H1 (cell line): Measurements from ENCODE around the gene UPF1. TPM values are rescaled to one million over a fixed set of nuclear protein-coding genes. Genes with fewer than 3 reads are reported as not detected.

ENCODE experiments used
- CTCF ChIA-PET: fragments of 300-600 bp; sonication (Branson Sonifier 250); formaldehyde crosslinking; loops from one replicate; lab custom pipeline; 2021; ENCODE audit not compliant: partially characterized antibody; lab: Charles Lee
- POLR2A ChIA-PET: fragments of 300-600 bp; sonication (Branson Sonifier 250); formaldehyde crosslinking; loops from one replicate; lab custom pipeline; 2021; ENCODE audit warnings: inconsistent platforms; ENCODE audit not compliant: partially characterized antibody; lab: Charles Lee
- DNase-seq, 2 experiments: peaks; one replicate each; pipeline versions ENCODE4 v3.0.0 to v3.0.0-alpha.2; 2010 to 2022; ENCODE audit warnings: low spot score in 2 of 2, low read depth in 1 of 2, mixed read lengths in 1 of 2
- FAIRE-seq: peaks from 2 replicates; lab custom pipeline; 2011; peaks lifted over from hg19 to GRCh38; lab: Jason Lieb, UNC
- H2AFZ ChIP-seq: 2 replicates; pipeline ENCODE4 v1.8.1; 2012; ENCODE audit warnings: low read length, inconsistent platforms
- H2AK5ac ChIP-seq: 2 replicates; pipeline ENCODE4 v1.6.1; 2013; ENCODE audit warnings: low read depth, low read length
- H2BK120ac ChIP-seq: replicated peaks from 2 replicates; pipeline ENCODE3; 2013; ENCODE audit warnings: low read depth, low read length, inconsistent platforms
- H2BK12ac ChIP-seq: 2 replicates; pipeline ENCODE4 v1.6.1; 2013; ENCODE audit warnings: low read depth, low read length
- H2BK15ac ChIP-seq: 2 replicates; pipeline ENCODE4 v1.6.1; 2013; ENCODE audit warnings: low read length
- H2BK20ac ChIP-seq: 2 replicates; pipeline ENCODE4 v1.6.1; 2013; ENCODE audit warnings: low read length
- H2BK5ac ChIP-seq: 2 replicates; pipeline ENCODE4 v1.6.1; 2013; ENCODE audit warnings: low read depth, low read length
- H3K14ac ChIP-seq: 2 replicates; pipeline ENCODE4 v1.6.1; 2013; ENCODE audit warnings: inconsistent platforms; ENCODE audit not compliant: insufficient read length
- H3K18ac ChIP-seq: 2 replicates; pipeline ENCODE4 v1.6.1; 2013; ENCODE audit warnings: low read length; ENCODE audit errors: extremely low read depth
- H3K23ac ChIP-seq: 2 replicates; pipeline ENCODE4 v1.6.1; 2013; ENCODE audit warnings: inconsistent platforms; ENCODE audit not compliant: insufficient read length
- H3K23me2 ChIP-seq: 2 replicates; pipeline ENCODE4 v1.6.1; 2013; ENCODE audit warnings: low read depth, low read length
- H3K27ac ChIP-seq: 2 replicates; pipeline ENCODE4 v1.6.1; 2011; ENCODE audit warnings: low read depth, low read length, inconsistent platforms
- H3K27me3 ChIP-seq, 4 experiments: replicated peaks in 1 of 4; 1 replicate in 1 of 4; 2 replicates in 3 of 4; pipeline versions ENCODE4 v1.6.1 to v1.8.1; 2011 to 2013; ENCODE audit warnings: low read length in 3 of 4, mild to moderate bottlenecking in 3 of 4, inconsistent platforms in 2 of 4, mixed read lengths in 2 of 4, moderate library complexity in 1 of 4; ENCODE audit not compliant: control insufficient read depth in 3 of 4, insufficient read depth in 3 of 4; ENCODE audit errors: extremely low read depth in 1 of 4
- H3K36me3 ChIP-seq, 4 experiments: 2 replicates each; pipeline versions ENCODE4 v1.6.1 to v1.8.1; 2011 to 2013; ENCODE audit warnings: mild to moderate bottlenecking in 4 of 4, low read length in 3 of 4, moderate library complexity in 2 of 4, control low read depth in 1 of 4, inconsistent platforms in 1 of 4; ENCODE audit not compliant: insufficient read depth in 4 of 4, control insufficient read depth in 2 of 4
- H3K4ac ChIP-seq: replicated peaks from 2 replicates; pipeline ENCODE3; 2013; ENCODE audit warnings: low read length, low read depth, mixed read lengths, inconsistent platforms; ENCODE audit not compliant: insufficient read length
- H3K4me1 ChIP-seq, 4 experiments: replicated peaks in 1 of 4; 1 replicate in 1 of 4; 2 replicates in 3 of 4; pipeline versions ENCODE4 v1.6.1 to v1.8.1; 2011 to 2013; ENCODE audit warnings: low read length in 3 of 4, inconsistent platforms in 2 of 4, mixed read lengths in 1 of 4; ENCODE audit not compliant: insufficient read depth in 4 of 4, control insufficient read depth in 3 of 4
- H3K4me2 ChIP-seq, 2 experiments: 2 replicates each; pipeline versions ENCODE4 v1.6.1 to v1.8.1; 2011 to 2013; ENCODE audit warnings: low read depth in 2 of 2, low read length in 2 of 2, control low read depth in 1 of 2, inconsistent platforms in 1 of 2, mild to moderate bottlenecking in 1 of 2; ENCODE audit not compliant: insufficient read depth in 1 of 2
- H3K4me3 ChIP-seq, 4 experiments: fragments of 200-600, 300-600 bp in 1 of 4; sonication (generic), shearing (Covaris generic), sonication (Bioruptor Twin) in 1 of 4; 2 replicates each; pipeline versions ENCODE4 v1.5.1 to v1.8.1; 2011 to 2016; ENCODE audit warnings: low read length in 4 of 4, low read depth in 3 of 4, control low read depth in 2 of 4, inconsistent platforms in 2 of 4, mild to moderate bottlenecking in 2 of 4, mixed read lengths in 1 of 4, moderate library complexity in 1 of 4; ENCODE audit not compliant: insufficient read depth in 2 of 4; ENCODE audit errors: extremely low read depth in 1 of 4
- H3K56ac ChIP-seq: replicated peaks from 2 replicates; pipeline ENCODE3; 2013; ENCODE audit warnings: low read depth, mild to moderate bottlenecking, mixed read lengths, low read length, inconsistent platforms; ENCODE audit not compliant: insufficient read length
- H3K79me1 ChIP-seq: 2 replicates; pipeline ENCODE4 v1.6.1; 2013; ENCODE audit warnings: low read depth, low read length, control low read depth
- H3K79me2 ChIP-seq, 2 experiments: 2 replicates each; pipeline versions ENCODE4 v1.6.1 to v1.8.1; 2012 to 2013; ENCODE audit warnings: low read length in 2 of 2, mild to moderate bottlenecking in 2 of 2, inconsistent platforms in 1 of 2; ENCODE audit not compliant: insufficient read depth in 2 of 2, control insufficient read depth in 1 of 2
- H3K9ac ChIP-seq, 4 experiments: replicated peaks in 1 of 4; 1 replicate in 1 of 4; 2 replicates in 3 of 4; pipeline versions ENCODE4 v1.6.1 to v1.8.1; 2011 to 2013; ENCODE audit warnings: low read depth in 3 of 4, low read length in 3 of 4, control low read depth in 2 of 4, mild to moderate bottlenecking in 2 of 4, moderate library complexity in 2 of 4, inconsistent platforms in 1 of 4; ENCODE audit errors: extremely low read depth in 1 of 4
- H3K9me3 ChIP-seq, 2 experiments: 2 replicates each; pipeline versions ENCODE4 v1.6.1 to v1.8.1; 2012 to 2013; ENCODE audit warnings: mild to moderate bottlenecking in 2 of 2, moderate library complexity in 2 of 2, control low read depth in 1 of 2, inconsistent platforms in 1 of 2, low read depth in 1 of 2, low read length in 1 of 2, mixed read lengths in 1 of 2; ENCODE audit not compliant: insufficient read depth in 2 of 2
- H4K20me1 ChIP-seq, 2 experiments: replicated peaks in 1 of 2; 2 replicates each; pipeline versions ENCODE3 to v1.8.1; 2011 to 2013; ENCODE audit warnings: inconsistent platforms in 2 of 2, low read length in 2 of 2, mild to moderate bottlenecking in 1 of 2; ENCODE audit not compliant: insufficient read depth in 2 of 2, control insufficient read depth in 1 of 2
- H4K5ac ChIP-seq: 2 replicates; pipeline ENCODE4 v1.6.1; 2013; ENCODE audit warnings: low read length, low read depth, mixed read lengths, inconsistent platforms; ENCODE audit not compliant: insufficient read length
- H4K8ac ChIP-seq: 2 replicates; pipeline ENCODE4 v1.8.0; 2013; ENCODE audit warnings: mild to moderate bottlenecking, moderate library complexity, low read length, inconsistent platforms; ENCODE audit not compliant: insufficient read depth; ENCODE audit errors: extremely low read depth
- H4K91ac ChIP-seq: replicated peaks from 2 replicates; pipeline ENCODE3; 2013; ENCODE audit warnings: low read length, mixed read lengths, inconsistent platforms; ENCODE audit not compliant: insufficient read length
- ATF3 ChIP-seq: IDR thresholded peaks from 2 replicates; pipeline ENCODE4 v1.6.1; 2011; ENCODE audit warnings: low read depth, mild to moderate bottlenecking, low read length; ENCODE audit not compliant: insufficient read depth
- BCL11A ChIP-seq, 2 experiments: IDR thresholded peaks; one replicate each; pipeline ENCODE4 v1.6.1; 2011; ENCODE audit warnings: low read depth in 2 of 2, low read length in 2 of 2, mild to moderate bottlenecking in 2 of 2
- CHD1 ChIP-seq: IDR thresholded peaks from 2 replicates; pipeline ENCODE4 v1.6.1; 2012; ENCODE audit warnings: low read depth, low read length, improper control_type of control experiment
- EGR1 ChIP-seq: IDR thresholded peaks from 2 replicates; pipeline ENCODE4 v1.6.1; 2011; ENCODE audit warnings: low read depth, low read length, borderline replicate concordance
- GABPA ChIP-seq: IDR thresholded peaks from 2 replicates; pipeline ENCODE4 v1.6.1; 2011; ENCODE audit warnings: mild to moderate bottlenecking, low read length, moderate library complexity, borderline replicate concordance; ENCODE audit not compliant: insufficient read depth
- JUND ChIP-seq: IDR thresholded peaks from 2 replicates; pipeline ENCODE4 v1.6.1; 2011; ENCODE audit warnings: mild to moderate bottlenecking, improper control_type of control experiment, low read length
- KDM1A ChIP-seq: fragments of 200-600, 300-600 bp; sonication (generic); IDR thresholded peaks from 2 replicates; pipeline ENCODE4 v1.7.1; 2016; ENCODE audit warnings: mild to moderate bottlenecking, low read length, borderline replicate concordance
- NANOG ChIP-seq: IDR thresholded peaks from 2 replicates; pipeline ENCODE4 v1.6.1; 2011; ENCODE audit warnings: low read length, low read depth, mild to moderate bottlenecking, inconsistent platforms; ENCODE audit not compliant: insufficient read depth, poor library complexity, severe bottlenecking
- RBBP5 ChIP-seq: IDR thresholded peaks from 2 replicates; pipeline ENCODE4 v1.7.1; 2012; ENCODE audit warnings: low read depth, mild to moderate bottlenecking, inconsistent platforms, low read length, moderate library complexity, borderline replicate concordance
- RXRA ChIP-seq: IDR thresholded peaks from 2 replicates; pipeline ENCODE4 v1.6.1; 2011; ENCODE audit warnings: low read depth, mild to moderate bottlenecking, low read length, moderate library complexity; ENCODE audit not compliant: insufficient read depth
- SP2 ChIP-seq: IDR thresholded peaks from 2 replicates; pipeline ENCODE4 v1.6.1; 2012; ENCODE audit warnings: mild to moderate bottlenecking, low read length, inconsistent platforms
- SP4 ChIP-seq: IDR thresholded peaks from 2 replicates; pipeline ENCODE4 v1.6.1; 2012; ENCODE audit warnings: low read length, inconsistent platforms
- TBP ChIP-seq: IDR thresholded peaks from 2 replicates; pipeline ENCODE4 v1.6.1; 2011; ENCODE audit warnings: low read depth, low read length, improper control_type of control experiment
- WGBS, 2 experiments: shearing (Covaris generic) in 1 of 2; methylation state at CpG; one replicate each; pipeline versions ENCODE4 v1.1.6 to v1.1.7; 2013 to 2015; ENCODE audit warnings: low lambda C conversion rate in 2 of 2, mixed read lengths in 2 of 2, inconsistent platforms in 1 of 2, low coverage in 1 of 2, missing lambda C conversion rate in 1 of 2; ENCODE audit not compliant: insufficient replicate concordance in 2 of 2, insufficient coverage in 1 of 2, insufficient read length in 1 of 2; ENCODE audit errors: extremely low coverage in 1 of 2, missing lambda C conversion rate in 1 of 2; 5-methylcytosine and 5-hydroxymethylcytosine counted together
- polyA plus RNA-seq, 7 experiments: library from polyadenylated mRNA; depleted of rRNA in 3 of 7; stranded (reverse) in 5 of 7; unstranded in 2 of 7; fragments of >200 nt in 5 of 7; fragments of 200-250 nt in 2 of 7; gene quantifications; 1 replicate in 5 of 7; 2 replicates in 1 of 7; 4 replicates in 1 of 7; pipeline versions ENCODE4 v1.2.1 to v1.2.3, GENCODE V29; 2011 to 2013; ENCODE audit warnings: missing spikeins in 2 of 7, mixed read lengths in 2 of 7
- total RNA-seq: library from RNA; stranded (reverse); fragmentation: NEBNext Ultra II Directional; extraction: Animal tissue kit (Norgen Biotek cat#: 25700); gene quantifications from 2 replicates; pipeline ENCODE4 v1.2.1, GENCODE V29; 2021

Gene UPF1
- total and polyA plus RNA-seq, 2 of the 8 experiments (the other 6 are each of a cell fraction or from before 2014, with no cell fraction given) = 46.4 to 62.0 TPM

DNA sequence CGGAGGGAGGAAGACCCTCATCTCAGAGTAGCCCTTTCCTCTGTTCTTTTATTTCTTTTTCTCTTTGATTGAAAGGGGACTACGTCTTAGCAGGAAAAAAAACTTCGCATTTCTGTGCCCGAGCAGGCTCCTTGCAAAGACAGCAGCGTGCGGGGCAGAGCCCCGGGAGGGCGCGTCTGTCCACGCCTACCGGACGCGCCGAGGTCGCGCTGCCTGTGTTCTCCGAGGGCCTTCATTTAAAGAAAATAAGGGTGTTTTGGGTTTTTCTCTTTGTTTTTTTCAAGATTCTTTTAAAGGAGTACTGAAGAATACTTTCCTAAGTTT, 35.0 kb downstream of the UPF1 start:
- Histone ChIP-seq H3K27ac (no peak overlapping the region), H3K23ac (no peak overlapping the region), H3K4me1 (peaks cover 0 to 13% (median 4%) of the 10 kb centered on the region in 4 experiments; a peak in 4 of 7 replicates), H3K4me2 (no peak overlapping the region), H3K14ac (no peak overlapping the region), H3K56ac (no peak overlapping the region), H3K4ac (no peak overlapping the region), H3K79me1 (no peaks in the 10 kb centered on the region; the same call in 1 of the 2 replicates), H3K23me2 (peaks cover 4% of the 10 kb centered on the region; the same call in 1 of the 2 replicates), H2AK5ac (no peak overlapping the region), H4K91ac (no peak overlapping the region), H4K20me1 (peaks cover 5 to 22% of the 10 kb centered on the region in 2 experiments), H2BK120ac (no peak overlapping the region), H3K79me2 (no peaks in the 10 kb centered on the region), H2BK5ac (no peak overlapping the region), H3K9me3 (no peaks in the 10 kb centered on the region), H3K4me3 (no peak overlapping the region), H3K36me3 (peaks cover 16 to 40% (median 29%) of the 10 kb centered on the region in 4 experiments), H2BK15ac (no peak overlapping the region), H2AFZ (no peak overlapping the region), H2BK20ac (no peak overlapping the region), H3K18ac (no peak overlapping the region), H4K8ac (peak overlapping the region; percentile 35; the same call in 1 of the 2 replicates), H4K5ac (no peak overlapping the region), H3K9ac (no peak overlapping the region), H2BK12ac (no peak overlapping the region), H3K27me3 (peaks cover 0 to 2% (median 0%) of the 10 kb centered on the region in 4 experiments; a peak in 1 of 7 replicates)
- DNase-seq (no peak), FAIRE-seq (no peak)
- POLR2A ChIA-PET = interaction anchor here (0.9 to 1.3 kb wide), 4 partner anchors 22 to 120 kb away, joined by 3 to 4 read pairs (median 4); no protein-coding TSS in a partner anchor
- CTCF ChIA-PET = interaction anchor here (0.9 to 15.1 kb wide), 27 partner anchors 11 to 806 kb away, joined by 3 to 247 read pairs (median 3); no protein-coding TSS in a partner anchor
- WGBS, 2 experiments = 86% methylated on average over 17 of the region's 17 CpGs; no CpG with 5 or more reads in 1 of the 2 experiments
- no peak for TF ChIP-seq EGR1
- TF ChIP-seq KDM1A = no peak
- TF ChIP-seq GABPA = no peak
- TF ChIP-seq SP2 = no peak
- TF ChIP-seq CHD1 = no peak
- no peak for TF ChIP-seq TBP
- no peak for TF ChIP-seq SP4
- TF ChIP-seq BCL11A (IDR thresholded peaks at IDR 0.05; ENCODE audit: low read depth in 2 of 2, low read length in 2 of 2) = no peak
- TF ChIP-seq ATF3 = no peak
- TF ChIP-seq JUND = no peak
- no peak for TF ChIP-seq RBBP5
- TF ChIP-seq NANOG = no peak
- TF ChIP-seq RXRA = no peak
